ENCODE results near the gene MYL9.

The MYL9 gene

DNA sequence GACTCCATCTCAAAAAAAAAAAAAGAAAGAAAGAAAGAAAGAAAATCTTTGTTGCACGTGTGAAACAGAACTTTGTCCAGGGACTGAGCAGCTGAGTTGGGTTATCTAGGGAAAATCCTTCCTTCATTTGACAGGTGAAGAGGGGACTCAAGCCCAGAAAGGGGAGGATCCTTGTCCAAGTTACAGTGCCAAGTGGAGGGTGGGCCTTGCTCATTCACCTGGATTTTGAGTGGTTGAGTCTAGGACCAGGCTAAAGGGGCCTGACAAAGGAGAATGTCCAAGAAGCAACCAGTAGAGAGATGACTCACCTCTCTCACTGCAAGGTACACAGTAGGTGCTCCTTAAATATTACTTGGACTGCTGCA lies 34.7 kb downstream of the MYL9 start:
- H3K4me1 Mint-ChIP-seq (ENCODE audit: low read depth), result peaks cover 39% of the 10 kb centered on the region
- H3K27me3 Mint-ChIP-seq (ENCODE audit: low read depth), result no peaks in the 10 kb centered on the region
- H3K4me3 Mint-ChIP-seq, result peak overlapping the region; percentile 100
- H3K9me3 Mint-ChIP-seq, result no peaks in the 10 kb centered on the region
- peaks cover 27% of the 10 kb centered on the region for H3K36me3 Mint-ChIP-seq (ENCODE audit: low read depth)
- H3K27ac Mint-ChIP-seq, result peak overlapping the region; percentile 36

DNA sequence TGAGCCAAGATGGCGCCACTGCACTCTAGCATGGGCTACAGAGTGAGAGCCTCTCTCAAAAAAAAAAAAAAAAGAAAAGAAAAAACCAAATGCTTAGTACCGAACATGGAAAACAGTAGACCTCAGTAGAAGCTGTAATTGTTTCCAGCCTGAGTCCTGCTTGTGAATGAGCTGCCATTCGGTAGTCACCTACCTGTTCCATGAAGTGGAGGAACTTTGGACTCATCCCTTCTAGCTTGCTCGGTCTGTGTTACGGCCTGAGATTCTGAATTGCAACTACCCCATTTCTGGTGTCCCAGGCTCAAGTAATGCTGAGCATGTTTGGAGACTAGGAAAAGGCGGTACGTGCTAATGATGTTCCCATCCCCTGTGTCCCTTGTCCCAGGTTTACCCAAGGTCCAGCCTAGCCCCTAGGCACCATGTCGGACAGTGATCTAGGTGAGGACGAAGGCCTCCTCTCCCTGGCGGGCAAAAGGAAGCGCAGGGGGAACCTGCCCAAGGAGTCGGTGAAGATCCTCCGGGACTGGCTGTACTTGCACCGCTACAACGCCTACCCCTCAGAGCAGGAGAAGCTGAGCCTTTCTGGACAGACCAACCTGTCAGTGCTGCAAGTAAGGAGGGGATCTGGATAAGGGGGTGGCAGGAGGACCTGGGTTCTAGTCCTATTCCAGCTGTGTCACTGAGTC lies 37.2 kb downstream of the MYL9 start:
- H3K4me3 Mint-ChIP-seq, result no peak overlapping the region
- no peak overlapping the region for H3K27ac Mint-ChIP-seq
- H3K9me3 Mint-ChIP-seq, result no peaks in the 10 kb centered on the region
- H3K4me1 Mint-ChIP-seq (ENCODE audit: low read depth), result peaks cover 35% of the 10 kb centered on the region
- no peaks in the 10 kb centered on the region for H3K27me3 Mint-ChIP-seq (ENCODE audit: low read depth)
- peaks cover 36% of the 10 kb centered on the region for H3K36me3 Mint-ChIP-seq (ENCODE audit: low read depth)

DNA sequence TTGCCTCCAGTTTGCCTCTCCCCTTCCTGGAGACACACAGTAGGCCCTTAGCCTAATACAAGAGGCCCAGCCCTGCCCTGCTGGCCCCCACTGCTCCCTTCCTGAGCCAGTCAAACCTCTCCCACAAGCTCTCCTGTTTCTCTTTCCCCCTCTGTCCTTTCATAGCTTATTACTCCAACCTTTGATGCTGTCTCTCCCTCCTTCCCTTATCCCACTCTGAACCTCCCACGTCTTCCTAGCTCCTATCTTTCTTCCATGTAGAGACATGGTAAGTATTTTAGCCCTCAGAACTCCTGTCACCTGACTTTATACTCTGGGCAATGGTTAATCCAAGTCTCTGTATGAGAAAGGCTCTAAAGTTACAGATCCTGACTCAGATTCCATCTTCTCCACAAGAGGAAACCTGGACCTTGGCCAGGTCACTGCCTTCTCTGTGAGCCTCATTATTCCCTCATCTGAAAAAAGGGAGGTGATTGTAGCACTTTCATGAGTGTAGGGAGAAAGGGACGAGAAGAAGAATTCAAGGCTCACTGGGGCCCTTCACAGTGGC lies 38.8 kb downstream of the MYL9 start:
- Mint-ChIP-seq H3K4me3 (no peak overlapping the region), H3K36me3 (ENCODE audit: low read depth) (peaks cover 36% of the 10 kb centered on the region), H3K9me3 (no peaks in the 10 kb centered on the region), H3K27me3 (ENCODE audit: low read depth) (no peaks in the 10 kb centered on the region), H3K4me1 (ENCODE audit: low read depth) (peaks cover 32% of the 10 kb centered on the region), H3K27ac (peak overlapping the region; percentile 27)

DNA sequence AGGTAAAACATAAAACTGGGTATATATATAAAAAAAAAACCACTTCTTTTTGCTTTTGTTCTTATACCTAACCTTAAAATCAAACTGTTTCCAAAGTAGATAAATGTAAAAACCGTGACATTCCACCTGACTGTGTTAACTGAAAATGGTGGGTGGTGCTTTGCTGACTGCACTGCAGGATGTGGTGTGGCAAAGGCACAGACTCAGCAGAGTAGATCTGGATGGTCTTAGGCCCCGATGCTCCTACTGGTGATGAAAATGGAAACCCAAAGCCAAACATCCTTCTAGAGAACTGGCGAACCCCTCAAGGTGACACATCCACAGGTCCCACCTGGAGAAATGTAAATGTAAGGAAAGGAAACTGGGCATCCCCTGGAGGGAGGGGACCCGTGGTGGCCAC lies 41.0 kb downstream of the MYL9 start:
- Mint-ChIP-seq H3K27me3 (ENCODE audit: low read depth) (no peaks in the 10 kb centered on the region), H3K9me3 (no peaks in the 10 kb centered on the region), H3K27ac (peak overlapping the region; percentile 85), H3K4me3 (no peak overlapping the region), H3K4me1 (ENCODE audit: low read depth) (peaks cover 25% of the 10 kb centered on the region), H3K36me3 (ENCODE audit: low read depth) (peaks cover 28% of the 10 kb centered on the region)

DNA sequence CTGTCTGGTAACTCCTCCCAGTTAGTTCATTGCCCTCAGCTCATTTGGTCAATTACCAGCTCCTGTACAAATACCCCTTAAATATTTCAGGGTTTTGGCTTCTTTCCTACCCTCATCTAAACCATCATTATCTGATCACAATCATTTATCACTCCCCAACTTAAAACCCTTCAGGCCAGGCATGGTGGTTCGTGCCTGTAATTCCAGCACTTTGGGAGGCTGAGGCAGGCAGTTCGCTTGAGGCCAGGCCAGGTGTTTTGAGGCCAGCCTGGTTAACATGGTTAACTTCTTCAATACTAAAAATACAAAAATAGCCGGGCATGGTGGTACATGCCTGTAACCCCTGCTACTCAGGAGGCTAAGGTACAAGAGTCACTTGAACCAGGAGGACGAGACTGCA lies 41.5 kb downstream of the MYL9 start:
- Mint-ChIP-seq H3K27me3 (ENCODE audit: low read depth) (no peaks in the 10 kb centered on the region), H3K36me3 (ENCODE audit: low read depth) (peaks cover 32% of the 10 kb centered on the region), H3K4me3 (no peak overlapping the region), H3K4me1 (ENCODE audit: low read depth) (peaks cover 29% of the 10 kb centered on the region), H3K9me3 (no peaks in the 10 kb centered on the region), H3K27ac (peak overlapping the region; percentile 85)

DNA sequence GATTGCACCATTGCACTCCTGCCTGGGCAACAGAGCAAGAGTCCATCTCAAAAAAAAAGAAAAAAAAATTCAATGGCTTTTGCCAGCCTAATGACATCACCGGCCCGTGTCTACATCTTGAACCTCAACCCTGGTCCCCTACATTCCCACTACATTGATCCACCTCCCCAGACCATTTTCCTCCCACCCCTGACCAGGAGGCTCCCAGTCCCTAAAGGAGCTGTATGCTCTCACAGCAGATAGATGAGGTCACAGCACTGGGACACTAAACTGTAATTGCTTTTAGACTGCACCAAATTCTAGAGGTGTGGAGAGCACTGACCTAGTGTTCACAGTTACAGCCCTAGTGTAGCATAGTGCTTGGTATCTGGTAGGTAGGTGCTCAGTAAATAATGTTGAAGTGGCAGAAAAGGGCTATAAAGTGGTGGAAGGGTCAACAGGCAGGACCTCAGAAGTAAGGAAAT lies 42.7 kb downstream of the MYL9 start:
- no peak overlapping the region for H3K4me3 Mint-ChIP-seq
- no peaks in the 10 kb centered on the region for H3K9me3 Mint-ChIP-seq
- peaks cover 29% of the 10 kb centered on the region for H3K4me1 Mint-ChIP-seq (ENCODE audit: low read depth)
- no peak overlapping the region for H3K27ac Mint-ChIP-seq
- H3K27me3 Mint-ChIP-seq (ENCODE audit: low read depth), result no peaks in the 10 kb centered on the region
- peaks cover 35% of the 10 kb centered on the region for H3K36me3 Mint-ChIP-seq (ENCODE audit: low read depth)

DNA sequence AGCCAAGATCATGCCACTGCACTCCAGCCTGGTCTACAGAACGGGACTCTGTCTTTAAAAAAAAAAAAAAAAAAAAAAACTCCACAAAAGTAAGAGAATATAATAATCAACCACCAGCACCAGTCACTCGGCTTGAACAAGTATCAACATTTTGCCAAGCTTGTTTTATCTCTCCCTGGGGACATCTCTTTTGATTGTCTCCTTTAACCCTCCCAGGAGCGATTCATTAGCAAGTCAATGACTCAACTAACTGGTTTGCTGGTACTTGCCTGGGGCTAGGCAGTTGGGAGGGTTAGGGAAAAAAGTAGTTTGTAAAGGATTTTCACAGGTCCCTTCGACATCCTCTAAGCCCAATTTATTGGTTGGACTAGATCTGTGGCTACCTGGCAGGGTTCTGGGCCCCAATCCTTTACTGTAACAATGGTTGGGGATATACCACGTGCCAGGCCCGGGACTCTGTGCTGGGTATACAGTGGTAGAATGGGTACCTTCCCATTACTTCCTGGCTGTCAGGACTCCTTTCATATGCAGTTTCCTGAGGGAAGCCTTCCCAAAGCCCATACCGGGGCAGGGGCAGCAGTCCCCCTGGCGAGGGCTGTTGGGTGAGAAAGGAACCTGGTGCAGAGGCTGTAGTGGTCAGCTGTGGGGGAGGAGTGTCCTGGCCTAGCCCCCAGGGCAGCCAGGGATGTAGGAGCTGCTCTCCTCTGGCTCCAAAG lies 44.2 kb downstream of the MYL9 start:
- Mint-ChIP-seq H3K27ac (no peak overlapping the region), H3K27me3 (ENCODE audit: low read depth) (no peaks in the 10 kb centered on the region), H3K9me3 (no peaks in the 10 kb centered on the region), H3K4me3 (no peak overlapping the region), H3K36me3 (ENCODE audit: low read depth) (peaks cover 24% of the 10 kb centered on the region), H3K4me1 (ENCODE audit: low read depth) (peaks cover 24% of the 10 kb centered on the region)

DNA sequence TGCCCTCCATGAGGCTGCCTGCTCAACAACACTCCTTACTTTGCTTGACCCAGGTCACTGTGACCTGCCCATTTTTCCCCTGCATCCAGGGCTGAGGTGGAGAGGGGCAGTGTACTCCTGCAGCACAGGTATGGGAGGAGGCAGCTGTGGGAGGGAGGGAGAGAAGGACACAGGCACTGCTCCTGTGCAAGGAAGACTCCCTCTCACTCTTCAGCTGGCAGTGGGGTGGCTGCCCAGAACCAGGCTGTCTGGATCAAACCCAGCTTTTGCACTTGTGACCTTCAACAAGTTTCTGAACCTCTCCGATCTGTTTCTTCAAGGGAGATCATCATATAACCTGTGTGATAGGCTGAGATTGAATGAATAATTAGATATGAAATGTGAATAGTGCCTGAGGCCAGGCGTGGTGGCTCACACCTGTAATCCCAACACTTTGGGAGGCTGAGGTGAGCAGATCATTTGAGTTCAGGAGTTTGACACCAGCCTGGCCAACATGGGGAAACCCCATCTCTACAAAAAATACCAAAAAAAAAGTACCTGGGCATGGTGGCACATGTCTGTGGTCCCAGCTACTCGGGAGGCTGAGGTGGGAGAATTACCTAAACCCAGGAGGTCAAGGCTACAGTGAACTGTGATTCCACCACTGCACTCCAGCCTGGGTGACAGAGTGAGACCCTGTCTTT lies 46.2 kb downstream of the MYL9 start:
- Mint-ChIP-seq H3K27ac (peak overlapping the region; percentile 18), H3K36me3 (ENCODE audit: low read depth) (peaks cover 31% of the 10 kb centered on the region), H3K4me3 (no peak overlapping the region)

DNA sequence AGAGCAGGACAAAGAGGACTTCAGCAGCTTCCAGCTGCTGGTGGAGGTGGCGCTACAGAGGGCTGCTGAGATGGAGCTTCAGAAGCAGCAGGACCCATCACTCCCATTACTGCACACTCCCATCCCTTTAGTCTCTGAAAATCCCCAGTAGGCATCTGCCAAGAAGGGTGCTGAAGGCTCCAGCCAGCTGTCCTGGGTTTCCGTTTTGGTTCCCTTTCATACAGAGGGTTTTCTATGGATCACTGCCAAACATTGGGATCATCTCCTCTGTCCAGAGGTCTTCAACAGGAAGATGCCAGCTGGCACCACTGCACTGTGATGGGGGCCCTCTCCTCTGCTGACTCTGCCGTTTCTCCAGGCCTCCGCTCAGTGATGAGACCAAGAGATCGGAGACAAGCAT lies 50.0 kb downstream of the MYL9 start:
- H3K27ac Mint-ChIP-seq, result peak overlapping the region; percentile 78
- peaks cover 36% of the 10 kb centered on the region for H3K36me3 Mint-ChIP-seq (ENCODE audit: low read depth)
- peaks cover 48% of the 10 kb centered on the region for H3K4me1 Mint-ChIP-seq (ENCODE audit: low read depth)
- no peak overlapping the region for H3K4me3 Mint-ChIP-seq
- no peaks in the 10 kb centered on the region for H3K27me3 Mint-ChIP-seq (ENCODE audit: low read depth)
- H3K9me3 Mint-ChIP-seq, result no peaks in the 10 kb centered on the region

More for the DNA sequence above, 46.2 kb downstream of the MYL9 start:
- Mint-ChIP-seq H3K4me1 (ENCODE audit: low read depth) (peaks cover 31% of the 10 kb centered on the region), H3K9me3 (no peaks in the 10 kb centered on the region), H3K27me3 (ENCODE audit: low read depth) (no peaks in the 10 kb centered on the region)

DNA sequence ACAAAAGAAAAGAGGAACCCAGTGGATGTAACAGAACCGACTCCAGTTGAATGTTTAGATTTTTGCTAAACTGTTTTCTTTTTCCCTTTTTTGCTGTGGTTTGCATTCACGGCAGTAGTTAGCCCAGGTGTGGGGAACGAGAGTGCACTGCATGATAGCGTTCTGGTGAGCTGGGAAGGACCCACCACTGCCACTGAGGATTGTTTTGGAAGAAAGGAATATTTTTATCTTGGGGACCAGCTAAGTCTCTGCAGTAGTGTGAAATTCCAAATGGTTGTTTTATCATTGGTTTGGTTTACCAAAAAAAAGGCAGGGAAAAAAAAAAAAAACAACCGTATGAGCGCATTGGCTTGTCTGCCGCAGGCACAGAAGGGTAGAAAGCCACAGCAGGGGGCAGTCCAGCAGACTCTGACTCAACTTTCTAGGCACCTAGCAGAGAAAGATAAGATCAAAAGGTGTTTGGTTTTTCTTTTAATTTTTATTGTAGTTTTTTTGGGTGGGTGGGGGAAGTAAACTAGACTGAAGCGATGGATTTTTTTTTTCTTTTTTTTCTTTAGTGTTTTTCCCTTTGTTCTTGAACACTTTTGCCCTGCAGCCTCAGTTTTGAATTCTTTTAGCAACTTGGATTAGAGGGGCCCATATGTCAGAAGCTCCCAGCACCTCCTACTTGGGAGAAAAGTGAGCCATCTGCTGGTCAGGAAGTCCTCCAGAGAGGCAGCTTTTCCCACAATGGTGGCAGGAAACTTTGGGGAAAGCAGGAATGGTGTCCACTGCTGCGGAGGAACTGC lies 50.7 kb downstream of the MYL9 start:
- no peaks in the 10 kb centered on the region for H3K27me3 Mint-ChIP-seq (ENCODE audit: low read depth)
- peak overlapping the region; percentile 42 for H3K4me3 Mint-ChIP-seq

DNA sequence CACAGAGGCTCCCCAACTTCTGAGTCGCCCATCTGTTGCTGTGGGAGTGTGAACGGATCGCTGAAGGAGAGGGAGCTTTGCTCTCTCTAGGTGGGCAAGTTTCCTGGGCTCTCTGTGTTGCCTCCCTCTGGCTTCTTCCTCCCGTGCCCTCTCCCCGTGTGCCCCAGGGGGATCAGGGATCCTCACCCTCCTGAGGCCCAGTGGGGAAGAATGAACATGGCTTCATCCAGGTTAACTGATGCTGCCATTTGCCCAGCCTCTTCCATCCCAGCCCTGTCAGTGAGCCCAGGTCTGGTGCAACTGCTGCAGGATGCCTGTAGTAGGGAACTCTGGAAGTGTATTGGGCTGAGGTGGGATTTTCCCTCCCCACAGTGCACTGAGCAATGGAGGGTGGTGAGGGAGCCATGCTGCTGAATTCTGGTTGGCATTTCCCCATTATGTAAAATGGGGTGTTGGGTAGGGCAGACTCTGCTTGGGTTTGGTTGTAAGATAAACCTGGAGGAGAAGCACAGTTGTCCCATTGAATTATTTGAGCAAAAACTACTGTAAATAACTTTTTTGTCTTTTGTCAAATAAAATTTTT lies 52.1 kb downstream of the MYL9 start:
- H3K9me3 Mint-ChIP-seq, result no peaks in the 10 kb centered on the region
- H3K27me3 Mint-ChIP-seq (ENCODE audit: low read depth), result no peaks in the 10 kb centered on the region
- H3K36me3 Mint-ChIP-seq (ENCODE audit: low read depth), result peaks cover 31% of the 10 kb centered on the region
- H3K4me1 Mint-ChIP-seq (ENCODE audit: low read depth), result peaks cover 35% of the 10 kb centered on the region
- H3K4me3 Mint-ChIP-seq, result no peak overlapping the region
- no peak overlapping the region for H3K27ac Mint-ChIP-seq

More for the DNA sequence above, 50.7 kb downstream of the MYL9 start:
- peaks cover 42% of the 10 kb centered on the region for H3K4me1 Mint-ChIP-seq (ENCODE audit: low read depth)
- peaks cover 36% of the 10 kb centered on the region for H3K36me3 Mint-ChIP-seq (ENCODE audit: low read depth)
- no peaks in the 10 kb centered on the region for H3K9me3 Mint-ChIP-seq
- H3K27ac Mint-ChIP-seq, result peak overlapping the region; percentile 78

DNA sequence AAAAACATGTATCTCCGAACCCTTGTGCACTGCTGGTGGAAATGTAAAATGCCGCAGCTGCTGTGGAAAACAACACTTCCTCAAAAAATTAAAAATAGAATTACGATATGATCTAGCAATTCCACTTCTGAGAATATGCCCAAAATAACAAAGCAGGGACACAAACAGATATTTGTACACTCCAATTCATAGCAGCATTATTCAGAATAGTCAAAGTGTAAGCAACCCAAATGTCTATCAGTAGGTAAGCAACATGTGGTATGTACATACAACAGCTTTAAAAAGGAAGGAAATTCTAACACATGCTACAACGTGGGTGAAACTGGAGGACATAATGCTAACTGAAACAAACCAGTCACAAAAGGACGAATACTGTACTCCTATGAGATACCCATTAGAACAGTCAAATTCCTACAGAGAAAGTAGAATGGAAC lies 58.6 kb downstream of the MYL9 start:
- Mint-ChIP-seq H3K4me3 (no peak overlapping the region), H3K9me3 (no peaks in the 10 kb centered on the region), H3K36me3 (ENCODE audit: low read depth) (peaks cover 6% of the 10 kb centered on the region), H3K27ac (peak overlapping the region; percentile 67), H3K4me1 (ENCODE audit: low read depth) (peaks cover 21% of the 10 kb centered on the region), H3K27me3 (ENCODE audit: low read depth) (no peaks in the 10 kb centered on the region)
